Progenitor cell of endocrine pancreas (in vitro differentiated cells): ENCODE results near the gene HLCS. TPM values are rescaled to one million over a fixed set of nuclear protein-coding genes. Genes with fewer than 3 reads are reported as not detected.

Experiments used
- DNase-seq: peaks from one replicate; pipeline ENCODE4 v3.0.0; 2021; ENCODE audit warnings: low spot score; ENCODE audit not compliant: unreplicated experiment
- H3K27ac Mint-ChIP-seq: 2 replicates; pipeline ENCODE4 v1.8.0; 2021; ENCODE audit warnings: mild to moderate bottlenecking, moderate library complexity, mixed read lengths
- H3K27me3 Mint-ChIP-seq: 2 replicates; pipeline ENCODE4 v1.8.0; 2021; ENCODE audit warnings: mixed read lengths
- H3K36me3 Mint-ChIP-seq: 2 replicates; pipeline ENCODE4 v1.8.0; 2022; ENCODE audit warnings: mixed read lengths; ENCODE audit not compliant: insufficient read depth
- H3K4me1 Mint-ChIP-seq: 2 replicates; pipeline ENCODE4 v1.8.0; 2021; ENCODE audit warnings: low read depth, mixed read lengths
- H3K4me3 Mint-ChIP-seq: 2 replicates; pipeline ENCODE4 v1.8.0; 2021; ENCODE audit warnings: low read depth, mild to moderate bottlenecking, moderate library complexity, mixed read lengths
- H3K9me3 Mint-ChIP-seq: 2 replicates; pipeline ENCODE4 v1.8.0; 2021; ENCODE audit warnings: low read depth, mixed read lengths
- CTCF ChIP-seq: fragments of 200-600 bp; sonication (generic); IDR thresholded peaks from one replicate; pipeline ENCODE4 v1.5.0; 2021; ENCODE audit warnings: antibody characterized with exemption, mild to moderate bottlenecking; ENCODE audit not compliant: unreplicated experiment
- total RNA-seq: library from RNA; stranded (reverse); gene quantifications from 2 replicates; pipeline ENCODE4 v1.2.1, GENCODE V29; 2021

HLCS gene
- total RNA-seq, 1 donor from 2014 or later, result 34.3 TPM

GRCh38 chr21:36744560-36745231 is 221.8 kb downstream of the HLCS start:
- no peaks in the 10 kb centered on the region for H3K36me3 Mint-ChIP-seq
- H3K27ac Mint-ChIP-seq, result no peak overlapping the region
- no peak for DNase-seq
- H3K9me3 Mint-ChIP-seq, result no peaks in the 10 kb centered on the region
- no peak for TF ChIP-seq CTCF
- peaks cover 50% of the 10 kb centered on the region for H3K27me3 Mint-ChIP-seq
- H3K4me3 Mint-ChIP-seq, result no peak overlapping the region
- peaks cover 10% of the 10 kb centered on the region for H3K4me1 Mint-ChIP-seq

- no peak for TF ChIP-seq CTCF
- Mint-ChIP-seq H3K36me3 (no peaks in the 10 kb centered on the region), H3K9me3 (no peaks in the 10 kb centered on the region), H3K27me3 (peaks cover 49% of the 10 kb centered on the region), H3K27ac (no peak overlapping the region), H3K4me1 (peaks cover 9% of the 10 kb centered on the region), H3K4me3 (no peak overlapping the region)
- no peak for DNase-seq
These were observed 222.3 kb downstream of the HLCS start for GRCh38 chr21:36744190-36744559.

- Mint-ChIP-seq H3K4me3 (no peak overlapping the region), H3K4me1 (peaks cover 8% of the 10 kb centered on the region), H3K9me3 (no peaks in the 10 kb centered on the region), H3K36me3 (no peaks in the 10 kb centered on the region), H3K27me3 (peaks cover 49% of the 10 kb centered on the region), H3K27ac (no peak overlapping the region)
- no peak for TF ChIP-seq CTCF
- no peak for DNase-seq
These were observed 223.0 kb downstream of the HLCS start for GRCh38 chr21:36743446-36743845.

DNA sequence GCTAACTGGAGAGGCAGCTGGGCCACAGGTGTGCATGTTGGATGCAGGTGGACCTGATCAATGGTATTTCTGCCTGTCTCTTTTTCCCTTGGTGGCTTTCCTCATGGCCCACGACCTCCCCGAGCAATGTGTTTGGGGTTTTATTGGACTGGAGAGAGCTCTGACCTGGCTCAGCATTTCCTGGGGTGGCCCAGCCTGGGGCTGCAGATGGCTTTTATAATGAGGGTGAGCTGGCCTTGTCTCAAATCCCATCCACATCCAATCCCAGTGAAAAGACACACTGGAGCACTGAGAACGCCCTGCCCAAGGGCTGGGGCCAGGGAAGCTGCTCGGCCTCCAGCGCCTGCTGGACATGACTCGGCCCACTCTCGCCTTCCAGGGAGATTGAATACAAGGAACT is 223.5 kb downstream of the HLCS start:
- DNase-seq, result no peak
- no peaks in the 10 kb centered on the region for H3K36me3 Mint-ChIP-seq
- peaks cover 6% of the 10 kb centered on the region for H3K4me1 Mint-ChIP-seq
- no peak overlapping the region for H3K4me3 Mint-ChIP-seq
- no peak for TF ChIP-seq CTCF
- H3K9me3 Mint-ChIP-seq, result no peaks in the 10 kb centered on the region
- H3K27ac Mint-ChIP-seq, result no peak overlapping the region
- H3K27me3 Mint-ChIP-seq, result peaks cover 47% of the 10 kb centered on the region

- Mint-ChIP-seq H3K4me3 (no peak overlapping the region), H3K36me3 (no peaks in the 10 kb centered on the region), H3K27ac (no peak overlapping the region), H3K4me1 (peaks cover 1% of the 10 kb centered on the region), H3K27me3 (peaks cover 43% of the 10 kb centered on the region), H3K9me3 (no peaks in the 10 kb centered on the region)
- DNase-seq, result no peak
- TF ChIP-seq CTCF, result no peak
These were observed 225.0 kb downstream of the HLCS start for GRCh38 chr21:36741506-36741905.
